B cell (primary cell): ENCODE data around the gene CEACAM19. TPM values are rescaled to one million over a fixed set of nuclear protein-coding genes. Genes with fewer than 3 reads are reported as not detected.

Source experiments
- ATAC-seq: fragments of 200-7000 bp; cut with Tn5 transposase; one replicate; pipeline ENCODE4 v1.10.0; 2021; ENCODE audit warnings: low read depth, mild to moderate bottlenecking, moderate number of reproducible peaks, moderate library complexity
- CTCF ChIA-PET: fragments of 350-600 bp; sonication (Branson Sonifier 250); formaldehyde crosslinking; loops from one replicate; lab custom pipeline; 2021; ENCODE audit warnings: antibody characterized with exemption, inconsistent platforms; lab: Charles Lee
- POLR2A ChIA-PET: fragments of 350-600 bp; sonication (Branson Sonifier 250); formaldehyde crosslinking; loops from one replicate; lab custom pipeline; 2021; ENCODE audit warnings: antibody characterized with exemption; lab: Charles Lee
- DNase-seq: peaks from one replicate; pipeline ENCODE4 v3.0.0; 2013
- H2AFZ ChIP-seq: 2 replicates; pipeline ENCODE4 v1.6.1; 2012; ENCODE audit warnings: mild to moderate bottlenecking, low read depth, low read length; ENCODE audit not compliant: insufficient read depth, poor library complexity, severe bottlenecking
- H3K27ac ChIP-seq, 2 donors: 1 replicate in 1 of 2; 2 replicates in 1 of 2; pipeline ENCODE4 v1.5.1; 2012 to 2013; ENCODE audit warnings: low read length in 2 of 2, mild to moderate bottlenecking in 2 of 2, moderate library complexity in 1 of 2
- H3K27me3 ChIP-seq, 4 experiments: fragments of 200-600 bp in 1 of 4; sonication (generic) in 1 of 4; replicated peaks in 1 of 4; 1 replicate in 2 of 4; 2 replicates in 2 of 4; pipeline versions ENCODE4 v1.6.1 to v1.7.0; 2013 to 2016; ENCODE audit warnings: low read length in 3 of 4, mild to moderate bottlenecking in 2 of 4, mixed read lengths in 1 of 4, moderate library complexity in 1 of 4; ENCODE audit not compliant: insufficient read depth in 4 of 4, control insufficient read depth in 3 of 4; ENCODE audit errors: control extremely low read depth in 1 of 4
- H3K36me3 ChIP-seq, 2 experiments: replicated peaks in 1 of 2; 1 replicate in 1 of 2; 2 replicates in 1 of 2; pipeline versions ENCODE4 v1.6.1 to v1.7.1; 2013; ENCODE audit warnings: low read length in 1 of 2; ENCODE audit not compliant: insufficient read depth in 2 of 2, control insufficient read depth in 1 of 2; ENCODE audit errors: control extremely low read depth in 1 of 2, extremely low read depth in 1 of 2
- H3K4me1 ChIP-seq, 2 donors: fragments of 200-600 bp in 1 of 2; sonication (generic) in 1 of 2; 1 replicate in 1 of 2; 2 replicates in 1 of 2; pipeline versions ENCODE4 v1.5.1 to v1.6.1; 2013 to 2017; ENCODE audit warnings: low read length in 2 of 2; ENCODE audit not compliant: control insufficient read depth in 2 of 2, insufficient read depth in 2 of 2
- H3K4me2 ChIP-seq: replicated peaks from 2 replicates; pipeline ENCODE3; 2012; ENCODE audit warnings: mild to moderate bottlenecking, low read depth, low read length; ENCODE audit not compliant: poor library complexity, severe bottlenecking
- H3K4me3 ChIP-seq, 5 experiments: fragments of 200-600 bp in 1 of 5; sonication (generic) in 1 of 5; 1 replicate in 3 of 5; 2 replicates in 2 of 5; pipeline versions ENCODE4 v1.5.1 to v1.7.0; 2011 to 2016; ENCODE audit warnings: low read length in 4 of 5, mild to moderate bottlenecking in 4 of 5, low read depth in 2 of 5, control low read depth in 1 of 5, moderate library complexity in 1 of 5; ENCODE audit not compliant: insufficient read depth in 1 of 5; ENCODE audit errors: control extremely low read depth in 1 of 5, extremely low read depth in 1 of 5
- H3K79me2 ChIP-seq: fragments of 200-600 bp; sonication (generic); one replicate; pipeline ENCODE4 v1.6.0; 2016; ENCODE audit warnings: low read length; ENCODE audit not compliant: control insufficient read depth, insufficient read depth
- H3K9ac ChIP-seq: fragments of 200-600 bp; sonication (generic); 2 replicates; pipeline ENCODE4 v1.6.1; 2017; ENCODE audit warnings: mild to moderate bottlenecking, low read length, moderate library complexity
- H3K9me3 ChIP-seq, 3 donors: one replicate each; pipeline versions ENCODE4 v1.6.1 to v1.7.1; 2013; ENCODE audit warnings: low read length in 2 of 3; ENCODE audit not compliant: control insufficient read depth in 2 of 3, insufficient read depth in 1 of 3; ENCODE audit errors: control extremely low read depth in 1 of 3
- H4K20me1 ChIP-seq: 2 replicates; pipeline ENCODE4 v1.6.0; 2012; ENCODE audit warnings: mild to moderate bottlenecking, low read length; ENCODE audit not compliant: insufficient read depth, control insufficient read depth, poor library complexity, severe bottlenecking
- H3K27ac Mint-ChIP-seq: one replicate; pipeline ENCODE4 v1.8.0; 2021; ENCODE audit warnings: mixed read lengths
- H3K27me3 Mint-ChIP-seq: one replicate; pipeline ENCODE4 v1.8.0; 2021; ENCODE audit warnings: mixed read lengths
- H3K4me1 Mint-ChIP-seq: one replicate; pipeline ENCODE4 v1.8.0; 2021; ENCODE audit warnings: mixed read lengths
- H3K4me3 Mint-ChIP-seq: one replicate; pipeline ENCODE4 v1.8.0; 2021; ENCODE audit warnings: mixed read lengths
- H3K9me3 Mint-ChIP-seq: one replicate; pipeline ENCODE4 v1.8.0; 2022; ENCODE audit warnings: mixed read lengths; ENCODE audit not compliant: insufficient read depth
- EZH2 ChIP-seq: IDR thresholded peaks from 2 replicates; pipeline ENCODE4 v1.6.1; 2012; ENCODE audit warnings: borderline replicate concordance, low read depth, mild to moderate bottlenecking, moderate library complexity, low read length; ENCODE audit not compliant: insufficient read depth, poor library complexity, severe bottlenecking
- WGBS: methylation state at CpG from one replicate; pipeline ENCODE4 v1.1.5; 2013; ENCODE audit warnings: missing lambda C conversion rate; ENCODE audit not compliant: insufficient coverage; 5-methylcytosine and 5-hydroxymethylcytosine counted together
- intact Hi-C: fragments of 100-400 bp; cut with micrococcal nuclease; formaldehyde crosslinking; loops from one replicate; pipeline ENCODE4 v1.10.0; 2022
- polyA plus RNA-seq: library from polyadenylated mRNA; depleted of rRNA; stranded (reverse); fragments of >200 nt; gene quantifications from 2 replicates; pipeline ENCODE4 v1.2.3, GENCODE V29; 2012
- total RNA-seq, 2 donors: library from RNA; stranded (reverse); fragments of 120-200 nt in 1 of 2; gene quantifications; 1 replicate in 1 of 2; 2 replicates in 1 of 2; pipeline versions ENCODE4 v1.2.3 to v1.2.4, GENCODE V29; 2013 to 2022
- TF ChIP-seq, protein P1 (sequence below): fragments of 200-600 bp; IDR thresholded peaks from one replicate; pipeline ENCODE4 v1.8.0; 2022; ENCODE audit warnings: antibody characterized with exemption, mild to moderate bottlenecking

Gene CEACAM19
- total and polyA plus RNA-seq, 2 donors (not counting 1 experiment from before 2014, with no cell fraction given) = not detected

DNA sequence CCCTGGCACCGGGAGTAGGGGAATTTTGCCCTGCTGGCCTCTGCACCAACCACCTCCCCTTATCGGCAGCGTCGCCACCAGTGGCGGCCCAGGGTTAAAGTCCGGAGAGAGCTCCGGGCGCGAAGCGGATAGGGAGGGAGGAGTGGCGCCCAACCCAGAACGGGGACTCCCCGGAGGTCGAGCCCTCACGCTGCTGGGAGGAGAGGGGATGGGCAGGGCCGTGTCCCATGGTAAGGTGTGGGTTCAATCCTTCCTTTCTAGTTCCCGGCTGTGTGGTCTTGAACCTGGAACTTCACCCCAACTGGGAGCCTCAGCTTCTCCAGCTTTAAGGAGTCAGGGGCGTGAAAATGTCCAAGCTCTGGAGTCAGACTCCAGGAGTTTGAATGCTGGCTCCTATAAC lies 54.0 kb downstream of the CEACAM19 start:
- Histone ChIP-seq H3K9ac (no peak overlapping the region), H3K4me2 (peak overlapping the region; percentile 23), H3K4me3 (no peak overlapping the region), H3K79me2 (no peaks in the 10 kb centered on the region), H3K27me3 (no peaks in the 10 kb centered on the region), H3K4me1 (peaks cover 42 to 65% of the 10 kb centered on the region in 2 donors), H4K20me1 (no peaks in the 10 kb centered on the region), H3K27ac (no peak overlapping the region), H3K9me3 (no peaks in the 10 kb centered on the region), H2AFZ (no peak overlapping the region), H3K36me3 (no peaks in the 10 kb centered on the region)
- no peak for TF ChIP-seq EZH2
- TF ChIP-seq, protein P1, sequence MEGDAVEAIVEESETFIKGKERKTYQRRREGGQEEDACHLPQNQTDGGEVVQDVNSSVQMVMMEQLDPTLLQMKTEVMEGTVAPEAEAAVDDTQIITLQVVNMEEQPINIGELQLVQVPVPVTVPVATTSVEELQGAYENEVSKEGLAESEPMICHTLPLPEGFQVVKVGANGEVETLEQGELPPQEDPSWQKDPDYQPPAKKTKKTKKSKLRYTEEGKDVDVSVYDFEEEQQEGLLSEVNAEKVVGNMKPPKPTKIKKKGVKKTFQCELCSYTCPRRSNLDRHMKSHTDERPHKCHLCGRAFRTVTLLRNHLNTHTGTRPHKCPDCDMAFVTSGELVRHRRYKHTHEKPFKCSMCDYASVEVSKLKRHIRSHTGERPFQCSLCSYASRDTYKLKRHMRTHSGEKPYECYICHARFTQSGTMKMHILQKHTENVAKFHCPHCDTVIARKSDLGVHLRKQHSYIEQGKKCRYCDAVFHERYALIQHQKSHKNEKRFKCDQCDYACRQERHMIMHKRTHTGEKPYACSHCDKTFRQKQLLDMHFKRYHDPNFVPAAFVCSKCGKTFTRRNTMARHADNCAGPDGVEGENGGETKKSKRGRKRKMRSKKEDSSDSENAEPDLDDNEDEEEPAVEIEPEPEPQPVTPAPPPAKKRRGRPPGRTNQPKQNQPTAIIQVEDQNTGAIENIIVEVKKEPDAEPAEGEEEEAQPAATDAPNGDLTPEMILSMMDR = no peak
- ATAC-seq = no peak
- peaks cover 54% of the 10 kb centered on the region for H3K4me1 Mint-ChIP-seq
- H3K27ac Mint-ChIP-seq = no peak overlapping the region
- ChIA-PET CTCF (interaction anchor here (0.5 to 11.7 kb wide), 11 partner anchors 16 to 753 kb away, joined by 3 to 591 read pairs (median 11); partner anchors contain the start of genes BCL3 and CBLC), POLR2A (interaction anchor here (3.0 kb wide), 1 partner anchor 46 kb away, joined by 34 read pairs; no protein-coding TSS in a partner anchor)
- no peak for DNase-seq
- no peaks in the 10 kb centered on the region for H3K27me3 Mint-ChIP-seq
- no peak overlapping the region for H3K4me3 Mint-ChIP-seq
- H3K9me3 Mint-ChIP-seq = no peaks in the 10 kb centered on the region
- intact Hi-C loops = loop anchor here (2.0 to 10.0 kb wide), 2 partner anchors 70 to 120 kb away; partner anchors contain the start of gene NECTIN2
- WGBS = 21% methylated on average over 12 of the region's 18 CpGs

DNA sequence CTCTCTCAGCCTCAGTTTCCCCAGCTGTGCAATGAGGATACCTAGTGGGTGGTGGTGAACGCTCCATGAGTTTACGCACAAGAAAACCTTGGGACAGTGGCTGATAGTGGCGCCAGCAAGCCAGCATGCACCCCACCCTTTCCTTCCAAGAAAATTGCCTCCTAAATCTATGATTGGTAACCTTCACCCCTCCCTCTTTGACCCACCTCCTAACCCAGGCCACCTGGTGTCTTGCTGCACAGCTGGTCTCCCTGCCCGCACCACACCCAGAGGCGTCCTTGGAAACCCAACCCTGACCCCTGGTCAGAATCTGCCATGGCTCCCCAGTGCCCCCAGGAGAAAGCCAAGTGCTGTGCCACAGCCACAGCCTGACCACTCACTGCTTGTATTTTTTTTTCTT lies 54.4 kb downstream of the CEACAM19 start:
- Histone ChIP-seq H3K27ac (no peak overlapping the region), H3K36me3 (no peaks in the 10 kb centered on the region), H3K79me2 (no peaks in the 10 kb centered on the region), H3K9me3 (no peaks in the 10 kb centered on the region), H3K9ac (no peak overlapping the region), H3K4me2 (peak overlapping the region; percentile 23), H4K20me1 (no peaks in the 10 kb centered on the region), H3K4me1 (peaks cover 42 to 65% of the 10 kb centered on the region in 2 donors), H3K4me3 (no peak overlapping the region), H2AFZ (no peak overlapping the region), H3K27me3 (no peaks in the 10 kb centered on the region)
- WGBS = 82% methylated on average over 3 of the region's 5 CpGs
- ChIA-PET POLR2A (interaction anchor here (0.7 to 3.0 kb wide), 2 partner anchors 22 to 45 kb away, joined by 3 to 34 read pairs; no protein-coding TSS in a partner anchor), CTCF (interaction anchor here (0.5 to 11.7 kb wide), 7 partner anchors 26 to 82 kb away, joined by 3 to 591 read pairs (median 11); partner anchors contain the start of genes BCL3 and CBLC)
- Mint-ChIP-seq H3K4me1 (peaks cover 54% of the 10 kb centered on the region), H3K4me3 (no peak overlapping the region), H3K9me3 (no peaks in the 10 kb centered on the region), H3K27ac (no peak overlapping the region), H3K27me3 (no peaks in the 10 kb centered on the region)
- no peak for TF ChIP-seq EZH2
- TF ChIP-seq, protein P1 = no peak
- no peak for DNase-seq
- ATAC-seq = no peak
- intact Hi-C loops = loop anchor here (2.0 to 10.0 kb wide), 2 partner anchors 71 to 119 kb away; partner anchors contain the start of gene NECTIN2
